GM12872 (cell line): ENCODE measurements around the gene NUP43.

Experiments used
- CTCF ChIP-seq: IDR thresholded peaks from 3 replicates; pipeline ENCODE4 v1.5.1; 2011; ENCODE audit warnings: low read depth, mild to moderate bottlenecking, low read length, moderate library complexity; ENCODE audit not compliant: insufficient read depth

NUP43 gene

GRCh38 chr6:149698175-149698574 lies 48.2 kb downstream of the NUP43 start:
- no peak for TF ChIP-seq CTCF

- TF ChIP-seq CTCF = no peak
These were observed 49.4 kb downstream of the NUP43 start for GRCh38 chr6:149696901-149697300.

- no peak for TF ChIP-seq CTCF
These were observed 51.4 kb downstream of the NUP43 start for GRCh38 chr6:149694921-149695320.

- TF ChIP-seq CTCF = no peak
These were observed 55.1 kb downstream of the NUP43 start for GRCh38 chr6:149691201-149691600.

GRCh38 chr6:149686230-149686629 lies 60.1 kb downstream of the NUP43 start:
- TF ChIP-seq CTCF = no peak

- TF ChIP-seq CTCF = no peak
These were observed 63.0 kb downstream of the NUP43 start for GRCh38 chr6:149683256-149683859.

GRCh38 chr6:149681209-149681608 lies 65.1 kb downstream of the NUP43 start:
- TF ChIP-seq CTCF = no peak
